NCI-H446 (cell line): ENCODE measurements around the gene COG5.

Experiments
- DNase-seq, 2 experiments: peaks; one replicate each; lab custom pipeline; 2025; lab: John Stamatoyannopoulos, UW

Gene COG5

GRCh38 chr7:107394276-107394675 is 169.4 kb downstream of the COG5 start:
- DNase-seq, result no peak

GRCh38 chr7:107392830-107393229 is 170.9 kb downstream of the COG5 start:
- no peak for DNase-seq

DNA sequence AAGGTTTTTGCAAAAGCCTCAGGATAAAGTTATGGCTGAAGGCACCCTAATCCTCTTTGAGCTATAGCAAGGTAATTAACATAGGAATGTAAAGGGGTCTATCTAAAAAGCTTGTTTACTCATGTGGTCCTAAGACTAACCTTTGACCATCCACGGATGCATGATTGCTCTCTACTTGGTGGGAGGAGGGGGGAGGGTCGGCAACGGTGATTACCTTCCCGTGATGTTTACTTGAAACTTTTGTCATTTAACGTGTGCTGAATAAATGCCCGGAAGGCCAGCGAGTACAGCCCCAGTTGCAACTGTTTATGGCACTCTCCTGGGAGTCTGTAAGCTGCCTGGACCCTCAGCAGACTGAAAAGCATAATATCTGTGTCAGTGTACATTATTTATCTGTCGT is 172.8 kb downstream of the COG5 start:
- no peak for DNase-seq

- no peak for DNase-seq
Observed at GRCh38 chr7:107388604-107389003, 175.1 kb downstream of the COG5 start.

- DNase-seq, result no peak
Observed at GRCh38 chr7:107387573-107388219, 176.0 kb downstream of the COG5 start.

GRCh38 chr7:107387128-107387527 is 176.6 kb downstream of the COG5 start:
- peak in 1 of 2 experiments; percentile 3 for DNase-seq

DNA sequence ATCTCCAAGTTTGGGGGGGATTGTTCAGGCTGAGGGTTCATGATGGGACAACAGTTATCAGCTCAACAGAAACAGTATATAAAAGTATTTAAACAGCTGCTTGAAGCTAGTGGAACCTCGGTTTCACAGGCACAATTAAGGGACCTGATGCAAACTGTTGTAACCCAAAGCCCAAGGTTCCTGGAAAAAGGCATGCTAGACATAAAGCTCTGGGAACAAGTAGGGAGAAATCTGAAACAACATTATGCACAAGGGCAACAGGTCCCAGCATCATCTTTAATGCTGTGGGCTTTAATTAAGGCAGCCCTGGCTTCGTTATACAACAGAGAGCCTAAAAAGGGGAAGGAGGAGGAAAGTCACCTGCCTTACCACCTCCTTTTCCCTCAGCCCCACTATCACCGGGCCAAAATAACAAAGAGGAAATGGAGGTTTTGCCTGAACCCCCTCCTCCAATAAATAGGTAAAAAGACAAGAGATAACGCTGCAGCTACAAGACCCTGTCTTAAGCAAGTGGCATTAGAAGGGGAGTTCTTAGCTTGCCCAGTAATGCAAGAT is 177.1 kb downstream of the COG5 start:
- no peak for DNase-seq

DNA sequence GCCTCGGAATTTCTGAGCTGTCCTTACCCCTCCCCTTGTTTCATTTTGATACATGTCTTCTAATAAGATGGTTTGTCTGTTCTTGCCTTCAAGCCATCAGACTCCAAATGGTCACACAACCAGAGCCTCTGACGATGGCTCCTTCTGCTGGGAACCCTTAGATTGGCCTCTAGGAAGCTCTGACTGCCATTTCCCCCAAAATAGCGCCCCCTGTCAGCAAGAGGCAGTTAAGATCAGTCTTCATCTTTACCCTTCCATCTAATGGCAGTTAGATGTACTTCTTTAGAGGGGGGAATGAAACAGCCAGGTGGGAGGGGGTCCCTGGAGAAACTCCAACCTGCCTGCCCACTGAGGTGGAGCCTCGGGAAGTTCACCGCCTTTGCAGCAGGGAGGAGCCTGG is 179.7 kb downstream of the COG5 start:
- DNase-seq, result no peak

GRCh38 chr7:107383203-107383602 is 180.5 kb downstream of the COG5 start:
- DNase-seq, result no peak

DNA sequence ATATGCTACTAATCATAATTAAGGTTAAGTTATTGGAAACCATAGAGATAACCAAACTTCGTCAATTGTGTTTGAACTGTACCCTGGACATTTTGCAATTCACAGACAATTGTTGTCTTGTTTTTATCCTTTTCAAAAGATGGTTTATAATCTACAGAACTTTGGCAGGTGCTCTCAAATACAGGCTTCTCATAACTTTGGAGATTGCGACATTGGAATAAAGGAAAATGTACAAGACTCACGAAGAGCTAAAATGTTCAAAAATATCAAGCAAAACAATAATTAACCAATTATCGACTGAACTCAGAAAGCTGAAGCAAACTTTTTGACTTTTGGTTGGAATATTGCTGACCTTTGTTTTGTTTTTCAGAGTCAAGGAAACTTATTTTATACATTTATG is 182.3 kb downstream of the COG5 start:
- DNase-seq, result no peak

- no peak for DNase-seq
Observed at GRCh38 chr7:107373354-107373753, 190.4 kb downstream of the COG5 start.

- DNase-seq, result no peak
Observed at GRCh38 chr7:107372298-107372697, 191.4 kb downstream of the COG5 start.

- DNase-seq, result no peak
Observed at GRCh38 chr7:107370816-107371215, 192.9 kb downstream of the COG5 start.

DNA sequence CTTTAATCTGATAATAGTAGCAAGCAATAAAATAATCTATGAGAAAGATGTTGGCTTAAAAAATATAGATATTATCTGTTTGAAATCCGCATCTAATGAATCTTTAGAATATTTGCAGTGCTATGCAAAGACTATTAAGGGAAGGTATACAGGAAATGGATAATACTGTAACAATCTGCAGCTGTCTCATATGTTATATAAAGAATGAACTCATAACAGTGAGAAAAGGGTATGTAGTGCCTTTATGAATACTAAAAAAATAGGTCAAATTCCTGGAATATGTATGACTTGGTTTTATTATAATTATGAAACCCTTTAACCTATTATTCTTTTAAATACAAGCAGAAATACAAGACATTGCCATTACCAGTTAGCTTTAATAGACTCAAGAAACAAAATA is 198.9 kb downstream of the COG5 start:
- no peak for DNase-seq

DNA sequence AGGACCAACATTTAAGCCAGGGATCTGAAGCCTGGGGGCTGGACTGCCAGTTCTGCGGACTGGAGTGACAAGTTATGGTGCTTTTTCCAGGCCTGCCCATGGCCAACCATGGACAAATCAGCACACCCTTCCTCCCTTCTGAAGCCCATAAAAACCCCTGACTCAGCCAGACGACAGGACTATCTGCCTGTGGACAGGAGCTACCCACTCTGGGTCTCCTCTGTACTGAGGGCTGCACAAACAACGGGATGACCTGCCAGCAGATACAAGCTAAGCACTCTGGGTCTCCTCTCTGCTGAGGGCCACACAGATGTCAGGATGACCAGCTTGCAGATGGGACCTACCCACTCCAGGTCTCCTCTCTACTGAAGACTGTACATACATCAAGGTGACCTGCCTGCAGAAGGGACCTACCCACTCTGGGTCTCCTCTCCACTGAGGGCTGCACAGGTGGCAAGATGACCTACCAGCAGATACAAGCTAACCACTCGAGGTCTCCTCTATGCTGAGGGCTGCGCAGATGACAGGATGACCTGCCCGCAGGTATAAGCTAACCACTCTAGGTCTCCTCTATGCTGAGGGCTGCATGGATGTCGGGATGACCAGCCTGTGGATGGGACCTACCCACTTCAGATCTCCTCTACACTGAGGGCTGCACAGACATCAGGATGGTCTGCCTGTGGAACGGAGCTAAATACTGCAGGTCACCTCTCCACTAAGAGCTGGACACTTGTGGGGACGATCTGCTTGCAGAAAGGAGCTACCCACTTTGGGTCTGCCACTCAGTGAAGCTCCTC is 204.0 kb downstream of the COG5 start:
- no peak for DNase-seq

- DNase-seq, result no peak
Observed at GRCh38 chr7:107355616-107356015, 208.1 kb downstream of the COG5 start.

DNA sequence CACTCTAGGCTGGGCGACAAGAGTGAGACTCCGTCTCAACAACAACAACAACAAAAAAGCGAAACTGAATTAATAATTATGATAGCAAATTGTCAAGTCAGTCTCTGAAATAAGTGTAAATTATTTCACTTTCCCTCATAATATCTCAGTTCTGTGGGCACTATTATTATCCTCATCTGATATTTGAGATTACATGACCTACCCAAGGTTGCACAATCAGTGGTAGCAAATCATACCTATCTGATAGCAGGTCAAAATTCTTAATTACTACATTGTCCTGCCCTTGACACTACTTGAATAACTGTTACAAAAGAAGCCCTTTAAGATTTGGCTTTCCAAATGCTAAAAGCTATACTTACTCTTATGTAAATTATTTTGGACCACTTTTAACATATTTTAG is 209.1 kb downstream of the COG5 start:
- DNase-seq, result no peak

- DNase-seq, result no peak
Observed at GRCh38 chr7:107353701-107354100, 210.0 kb downstream of the COG5 start.

DNA sequence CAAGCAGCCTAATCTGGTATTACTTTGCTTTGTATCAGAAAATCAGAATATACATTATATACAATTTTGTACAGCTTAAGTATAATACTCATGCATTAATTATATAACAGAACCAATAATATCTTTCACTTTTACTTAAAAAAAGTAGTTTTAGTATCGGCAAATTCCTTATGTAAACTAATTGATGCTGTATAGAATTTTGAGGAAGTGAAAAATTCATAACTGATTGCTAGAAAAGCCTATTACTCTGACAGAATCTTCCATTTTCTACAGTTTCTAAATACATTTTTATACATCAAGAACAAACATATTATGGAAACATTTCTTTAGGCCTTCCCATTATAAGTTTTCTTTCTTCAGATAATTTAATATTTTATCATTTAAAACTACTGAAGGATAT is 217.8 kb downstream of the COG5 start:
- no peak for DNase-seq

DNA sequence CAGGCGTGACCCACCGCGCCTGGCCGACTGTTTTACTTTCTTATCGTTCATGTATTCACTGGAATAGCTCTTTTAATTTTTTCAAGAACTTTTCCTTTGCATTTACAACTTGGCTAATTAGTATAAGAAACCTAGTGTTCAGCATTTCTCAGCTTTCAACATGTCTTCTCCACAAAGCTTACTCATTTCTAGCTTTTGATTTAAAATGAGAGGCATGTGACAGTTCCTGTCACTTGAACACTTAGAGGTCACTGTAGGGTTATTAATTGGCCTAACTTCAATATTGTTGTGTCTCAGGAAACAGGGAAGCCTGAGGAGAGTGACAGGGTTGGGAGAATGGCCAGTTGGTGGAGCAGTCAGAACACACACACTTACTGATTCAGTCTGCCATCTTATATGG is 218.9 kb downstream of the COG5 start:
- no peak for DNase-seq

DNA sequence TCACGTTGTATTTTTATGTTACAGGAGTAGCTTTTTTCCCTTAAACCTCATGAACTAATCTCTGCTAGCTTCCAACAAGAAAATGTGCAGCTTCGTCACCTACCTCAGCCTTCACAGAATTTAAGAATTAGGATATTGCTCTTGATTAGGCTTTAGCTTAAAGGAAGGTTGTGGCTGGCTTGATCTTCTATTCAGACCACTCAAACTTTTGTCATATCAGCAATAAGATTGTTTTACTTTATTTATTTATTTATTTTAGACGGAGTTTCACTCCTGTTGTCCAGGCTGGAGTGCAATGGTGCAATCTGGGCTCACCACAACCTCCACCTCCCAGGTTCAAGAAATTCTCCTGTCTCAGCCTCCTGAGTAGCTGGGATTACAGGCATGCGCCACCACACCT is 219.4 kb downstream of the COG5 start:
- no peak for DNase-seq

DNA sequence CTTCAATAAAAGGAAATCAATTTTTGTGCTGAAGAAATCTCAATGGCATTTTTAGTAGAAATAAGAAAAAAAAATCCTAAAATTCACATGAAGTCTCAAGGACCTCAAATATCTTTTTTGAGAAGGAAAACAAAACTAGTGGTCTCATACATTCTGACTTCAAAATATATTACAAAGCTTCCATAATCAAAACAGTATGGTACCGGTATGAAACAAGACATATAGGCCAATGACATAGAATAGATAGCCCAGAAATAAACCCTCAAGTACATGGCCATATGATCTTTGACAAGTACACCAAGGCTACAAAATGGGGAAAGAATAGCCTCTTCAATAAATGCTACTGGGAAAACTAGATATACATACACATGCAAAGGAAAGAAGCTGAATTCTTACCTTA is 225.6 kb downstream of the COG5 start:
- DNase-seq, result no peak

GRCh38 chr7:107332488-107333269 is 231.0 kb downstream of the COG5 start:
- no peak for DNase-seq
